A549 (cell line): ENCODE results near the gene MPL. TPM values are rescaled to one million over a fixed set of nuclear protein-coding genes. Genes with fewer than 3 reads are reported as not detected.

Experiments
- ATAC-seq, 2 experiments: fragments of 200-7000 bp in 1 of 2; fragments of >200 bp in 1 of 2; cut with Nextera tagmentation in 1 of 2; cut with Tn5 transposase in 1 of 2; 3 replicates each; pipeline versions ENCODE4 v1.8.0 to v1.9.1; 2018 to 2020; ENCODE audit warnings: mild to moderate bottlenecking in 1 of 2, moderate library complexity in 1 of 2
- CTCF ChIA-PET: fragments of 300-600 bp; sonication (Branson Sonifier 250); formaldehyde crosslinking; extraction: SDS; loops from one replicate; lab custom pipeline; 2021; ENCODE audit warnings: antibody characterized with exemption, inconsistent platforms; lab: Yijun Ruan, JAX
- POLR2A ChIA-PET: fragments of 350-600 bp; formaldehyde crosslinking; extraction: SDS; loops from one replicate; lab custom pipeline; 2021; ENCODE audit warnings: antibody characterized with exemption, inconsistent platforms; lab: Yijun Ruan, JAX
- DNase-seq, 2 experiments: peaks; one replicate each; pipeline versions ENCODE4 v3.0.0 to v3.0.0-alpha.2; 2011 to 2016; ENCODE audit warnings: low read depth in 1 of 2, low spot score in 1 of 2
- FAIRE-seq: peaks from 2 replicates; lab custom pipeline; 2011; peaks lifted over from hg19 to GRCh38; lab: Jason Lieb, UNC
- H3K27ac ChIP-seq, 2 experiments: fragments of >200 bp; sonication (Bioruptor Twin); formaldehyde crosslinking; 3 replicates each; pipeline ENCODE4 v1.5.1; 2016 to 2017
- H3K4me1 ChIP-seq: fragments of >200 bp; sonication (Bioruptor Twin); formaldehyde crosslinking; 3 replicates; pipeline ENCODE4 v1.6.1; 2016
- H3K4me2 ChIP-seq: fragments of >200 bp; sonication (Bioruptor Twin); formaldehyde crosslinking; 3 replicates; pipeline ENCODE4 v1.6.1; 2016
- H3K4me3 ChIP-seq: fragments of >200 bp; sonication (Bioruptor Twin); formaldehyde crosslinking; 3 replicates; pipeline ENCODE4 v1.5.1; 2016
- H3K9me3 ChIP-seq: fragments of >200 bp; sonication (Bioruptor Twin); formaldehyde crosslinking; 3 replicates; pipeline ENCODE4 v1.6.1; 2016
- CBX2 ChIP-seq: fragments of 200-600 bp; sonication (generic); IDR thresholded peaks from 2 replicates; pipeline ENCODE4 v1.6.1; 2016; ENCODE audit warnings: low read depth, mild to moderate bottlenecking, borderline replicate concordance
- CHD2 ChIP-seq: fragments of 150-350 bp; IDR thresholded peaks from 2 replicates; pipeline ENCODE4 v1.6.1; 2014; ENCODE audit warnings: low read length; ENCODE audit not compliant: partially characterized antibody
- ELK1 ChIP-seq: fragments of 150-350 bp; IDR thresholded peaks from 2 replicates; pipeline ENCODE4 v1.6.1; 2014; ENCODE audit warnings: low read depth, mild to moderate bottlenecking, low read length
- FOSL2 ChIP-seq, 2 experiments: fragments of 450-650 bp in 1 of 2; fragments of >200 bp in 1 of 2; sonication (Bioruptor Twin) in 1 of 2; formaldehyde crosslinking; IDR thresholded peaks; 2 replicates each; pipeline versions ENCODE4 v1.5.0 to v1.6.1; 2016 to 2020; ENCODE audit warnings: mild to moderate bottlenecking in 1 of 2, moderate library complexity in 1 of 2
- GATA3 ChIP-seq: IDR thresholded peaks from 2 replicates; pipeline ENCODE4 v1.6.1; 2012; ENCODE audit warnings: borderline replicate concordance
- HES2 ChIP-seq: fragments of >200 bp; sonication (Bioruptor Twin); formaldehyde crosslinking; IDR thresholded peaks from 2 replicates; pipeline ENCODE4 v1.6.1; 2016
- JUNB ChIP-seq: fragments of >200 bp; sonication (Bioruptor Twin); formaldehyde crosslinking; IDR thresholded peaks from 2 replicates; pipeline ENCODE4 v1.6.1; 2016
- MAZ ChIP-seq: fragments of 150-350 bp; IDR thresholded peaks from 2 replicates; pipeline ENCODE4 v1.6.1; 2014; ENCODE audit warnings: antibody characterized with exemption, low read depth, low read length, borderline replicate concordance
- MYC ChIP-seq: IDR thresholded peaks from 2 replicates; pipeline ENCODE4 v1.6.1; 2012; ENCODE audit warnings: mild to moderate bottlenecking, inconsistent platforms, low read length, improper control_type of control experiment, borderline replicate concordance
- NFE2L2 ChIP-seq: fragments of 150-350 bp; conservative IDR thresholded peaks from 2 replicates; pipeline ENCODE4 v1.6.1; 2014; ENCODE audit warnings: low read length
- NPAS2 ChIP-seq: fragments of 250-450 bp; sonication (Bioruptor Pico); IDR thresholded peaks from 2 replicates; pipeline ENCODE4 v1.8.0; 2022; ENCODE audit warnings: mild to moderate bottlenecking, moderate library complexity, borderline replicate concordance
- NR3C1 ChIP-seq: fragments of >200 bp; sonication (Bioruptor Twin); formaldehyde crosslinking; IDR thresholded peaks from 3 replicates; pipeline ENCODE4 v1.6.1; 2017
- REST ChIP-seq: fragments of 200-600 bp; sonication (generic); IDR thresholded peaks from 2 replicates; pipeline ENCODE4 v1.6.1; 2016; ENCODE audit warnings: antibody characterized with exemption, mild to moderate bottlenecking, moderate library complexity
- TFCP2L1 ChIP-seq: fragments of 250-450 bp; sonication (Bioruptor Pico); IDR thresholded peaks from 2 replicates; pipeline ENCODE4 v1.5.0; 2021; ENCODE audit warnings: mild to moderate bottlenecking
- ZFP36 ChIP-seq: fragments of 450-650 bp; IDR thresholded peaks from 2 replicates; pipeline ENCODE4 v1.6.1; 2014; ENCODE audit warnings: borderline replicate concordance; ENCODE audit not compliant: partially characterized antibody
- ZSCAN20 ChIP-seq: fragments of 250-450 bp; sonication (Bioruptor Pico); IDR thresholded peaks from 2 replicates; pipeline ENCODE4 v1.8.0; 2022; ENCODE audit warnings: mild to moderate bottlenecking, moderate library complexity
- WGBS: methylation state at CpG from one replicate; pipeline ENCODE4 v1.1.6; 2017; ENCODE audit errors: missing lambda C conversion rate; 5-methylcytosine and 5-hydroxymethylcytosine counted together
- polyA plus RNA-seq, 4 experiments: library from polyadenylated mRNA; depleted of rRNA in 3 of 4; stranded (reverse); fragments of >200 nt; fragmentation: RNase III in 1 of 4; extraction: RNeasy Plus Mini Kit Qiagen cat#74134 plus additional on column Dnase treatment in 1 of 4; gene quantifications; 2 replicates in 3 of 4; 3 replicates in 1 of 4; pipeline ENCODE4 v1.2.3, GENCODE V29; 2011 to 2017
- TF ChIP-seq, protein P1 (sequence below): fragments of 250-450 bp; sonication (Bioruptor Pico); IDR thresholded peaks from 2 replicates; pipeline ENCODE4 v1.5.0; 2021; ENCODE audit warnings: mild to moderate bottlenecking, moderate library complexity, borderline replicate concordance
- TF ChIP-seq, protein P2 (sequence below): fragments of >200 bp; sonication (Bioruptor Twin); formaldehyde crosslinking; IDR thresholded peaks from 3 replicates; pipeline ENCODE4 v1.5.1; 2016

The MPL gene
- polyA plus RNA-seq, 2 of the 4 experiments (the other 2 are of a cell fraction): not detected

DNA sequence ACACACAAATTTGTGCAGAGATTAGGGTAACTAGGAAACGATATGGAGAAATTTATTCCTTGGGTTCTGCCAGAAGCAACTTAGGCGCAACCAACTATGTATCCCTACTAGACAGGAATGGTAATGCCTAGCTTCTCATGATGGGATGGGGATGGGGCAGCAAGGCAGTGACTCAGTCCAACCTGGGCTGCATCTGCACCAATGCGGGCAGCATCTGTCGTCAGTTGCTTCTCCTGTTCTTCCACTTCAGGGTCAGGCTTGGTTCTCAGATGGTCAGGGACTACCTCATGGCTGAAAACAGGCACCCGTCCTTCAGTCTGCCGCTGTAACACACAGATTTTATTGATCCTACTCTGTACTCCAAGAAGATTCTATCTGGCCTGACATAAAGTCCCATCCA lies 49.1 kb downstream of the MPL start:
- no peak overlapping the region for H3K4me3 ChIP-seq
- no peak overlapping the region for H3K27ac ChIP-seq
- no peaks in the 10 kb centered on the region for H3K9me3 ChIP-seq
- TF ChIP-seq MAZ: no peak
- no peak for TF ChIP-seq NR3C1
- TF ChIP-seq JUNB: no peak
- no peak for TF ChIP-seq HES2
- TF ChIP-seq CHD2: no peak
- TF ChIP-seq TFCP2L1 (CRISPR knock-in tag): no peak
- no peak for TF ChIP-seq NPAS2 (CRISPR knock-in tag)
- TF ChIP-seq MYC: no peak
- no peak for TF ChIP-seq GATA3
- no peak for TF ChIP-seq ELK1
- TF ChIP-seq, protein P1, sequence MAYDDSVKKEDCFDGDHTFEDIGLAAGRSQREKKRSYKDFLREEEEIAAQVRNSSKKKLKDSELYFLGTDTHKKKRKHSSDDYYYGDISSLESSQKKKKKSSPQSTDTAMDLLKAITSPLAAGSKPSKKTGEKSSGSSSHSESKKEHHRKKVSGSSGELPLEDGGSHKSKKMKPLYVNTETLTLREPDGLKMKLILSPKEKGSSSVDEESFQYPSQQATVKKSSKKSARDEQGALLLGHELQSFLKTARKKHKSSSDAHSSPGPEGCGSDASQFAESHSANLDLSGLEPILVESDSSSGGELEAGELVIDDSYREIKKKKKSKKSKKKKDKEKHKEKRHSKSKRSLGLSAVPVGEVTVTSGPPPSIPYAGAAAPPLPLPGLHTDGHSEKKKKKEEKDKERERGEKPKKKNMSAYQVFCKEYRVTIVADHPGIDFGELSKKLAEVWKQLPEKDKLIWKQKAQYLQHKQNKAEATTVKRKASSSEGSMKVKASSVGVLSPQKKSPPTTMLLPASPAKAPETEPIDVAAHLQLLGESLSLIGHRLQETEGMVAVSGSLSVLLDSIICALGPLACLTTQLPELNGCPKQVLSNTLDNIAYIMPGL (CRISPR knock-in tag): no peak
- no peak for TF ChIP-seq NFE2L2
- no peak for TF ChIP-seq FOSL2 (IDR thresholded peaks at IDR 0.05)
- TF ChIP-seq FOSL2 (CRISPR knock-in tag; IDR thresholded peaks at IDR 0.05): no peak
- no peak for TF ChIP-seq ZFP36
- ChIA-PET CTCF (interaction anchor here (1.2 kb wide), 1 partner anchor 9 kb away, joined by 4 read pairs; no protein-coding TSS in a partner anchor), POLR2A (no interaction called here)
- WGBS: 90% methylated on average over 6 of the region's 6 CpGs
- ATAC-seq (no peak), FAIRE-seq (no peak), DNase-seq (no peak)
- H3K4me2 ChIP-seq: no peak overlapping the region
- peaks cover 22% of the 10 kb centered on the region; the same call in 2 of the 3 replicates for H3K4me1 ChIP-seq

- peak overlapping the region; percentile 96 for H3K4me2 ChIP-seq
- POLR2A ChIA-PET: no interaction called here
- TF ChIP-seq CBX2 (no peak), REST (no peak), ZSCAN20 (CRISPR knock-in tag) (no peak)
- TF ChIP-seq, protein P2, sequence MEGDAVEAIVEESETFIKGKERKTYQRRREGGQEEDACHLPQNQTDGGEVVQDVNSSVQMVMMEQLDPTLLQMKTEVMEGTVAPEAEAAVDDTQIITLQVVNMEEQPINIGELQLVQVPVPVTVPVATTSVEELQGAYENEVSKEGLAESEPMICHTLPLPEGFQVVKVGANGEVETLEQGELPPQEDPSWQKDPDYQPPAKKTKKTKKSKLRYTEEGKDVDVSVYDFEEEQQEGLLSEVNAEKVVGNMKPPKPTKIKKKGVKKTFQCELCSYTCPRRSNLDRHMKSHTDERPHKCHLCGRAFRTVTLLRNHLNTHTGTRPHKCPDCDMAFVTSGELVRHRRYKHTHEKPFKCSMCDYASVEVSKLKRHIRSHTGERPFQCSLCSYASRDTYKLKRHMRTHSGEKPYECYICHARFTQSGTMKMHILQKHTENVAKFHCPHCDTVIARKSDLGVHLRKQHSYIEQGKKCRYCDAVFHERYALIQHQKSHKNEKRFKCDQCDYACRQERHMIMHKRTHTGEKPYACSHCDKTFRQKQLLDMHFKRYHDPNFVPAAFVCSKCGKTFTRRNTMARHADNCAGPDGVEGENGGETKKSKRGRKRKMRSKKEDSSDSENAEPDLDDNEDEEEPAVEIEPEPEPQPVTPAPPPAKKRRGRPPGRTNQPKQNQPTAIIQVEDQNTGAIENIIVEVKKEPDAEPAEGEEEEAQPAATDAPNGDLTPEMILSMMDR: no peak
- FAIRE-seq (no peak), DNase-seq (no peak), ATAC-seq (no peak)
- no peak overlapping the region for H3K27ac ChIP-seq
- H3K9me3 ChIP-seq: no peaks in the 10 kb centered on the region
- peaks cover 22% of the 10 kb centered on the region; the same call in 2 of the 3 replicates for H3K4me1 ChIP-seq
- no peak overlapping the region; the same call in 2 of the 3 replicates for H3K4me3 ChIP-seq
- WGBS: 69% methylated on average over 4 of the region's 4 CpGs
- CTCF ChIA-PET: interaction anchor here (1.5 kb wide), 1 partner anchor 11 kb away, joined by 3 read pairs; no protein-coding TSS in a partner anchor
Observed at GRCh38 chr1:43387976-43388599, 50.5 kb downstream of the MPL start.
